ENCODE results near the gene CDH15. TPM values are rescaled to one million over a fixed set of nuclear protein-coding genes. Genes with fewer than 3 reads are reported as not detected.

The CDH15 gene
- total RNA-seq, 1 experiment from 2014 or later = 3.8 TPM

DNA sequence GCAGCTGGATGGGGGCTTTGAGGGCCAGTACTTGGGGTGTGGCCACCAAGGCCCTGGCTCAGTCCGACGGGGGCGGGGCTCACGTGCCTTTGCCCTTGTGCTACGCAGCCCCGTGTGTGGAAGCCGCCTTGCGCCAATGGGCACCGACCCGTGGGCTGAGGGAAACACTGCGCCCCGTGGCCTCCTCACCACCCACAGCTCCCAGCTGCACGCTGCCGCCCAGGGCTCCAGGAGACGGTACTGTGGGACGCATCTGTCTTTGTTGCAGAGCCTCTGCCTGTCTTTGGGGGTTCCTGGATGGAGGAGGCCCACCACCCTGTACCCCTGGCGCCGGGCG lies 7.6 kb downstream of the CDH15 start:
- no peaks in the 10 kb centered on the region for H4K20me1 ChIP-seq (ENCODE audit: insufficient read depth)
- peaks cover 5 to 12% of the 10 kb centered on the region in 2 experiments; a peak in 3 of 4 replicates for H3K4me1 ChIP-seq (ENCODE audit: control insufficient read depth in 1 of 2, insufficient read depth in 2 of 2, low read length in 2 of 2)
- H3K4me3 ChIP-seq (replicated peaks in 1 of 2; ENCODE audit: low read depth in 1 of 2, low read length in 2 of 2) = no peak overlapping the region
- no peak overlapping the region for H3K27ac ChIP-seq (ENCODE audit: low read depth, low read length)
- H3K9me2 ChIP-seq (ENCODE audit: insufficient read depth) = no peaks in the 10 kb centered on the region
- no peaks in the 10 kb centered on the region for H3K9me3 ChIP-seq (ENCODE audit: control insufficient read depth in 1 of 2, insufficient read depth in 1 of 2, low read depth in 1 of 2, low read length in 2 of 2)
- H3K27me3 ChIP-seq (ENCODE audit: insufficient read depth, low read length) = no peaks in the 10 kb centered on the region
- H3K36me3 ChIP-seq (ENCODE audit: control insufficient read depth in 1 of 2, insufficient read depth in 2 of 2, low read length in 2 of 2) = no peaks in the 10 kb centered on the region
- RAD21 ChIA-PET (ENCODE audit: low non-redundant PET in 1 of 2, low total read pairs in 2 of 2, uncharacterized antibody in 2 of 2, unreplicated experiment in 2 of 2) = no interaction called here
- no peaks in the 10 kb centered on the region for H3K79me2 ChIP-seq (ENCODE audit: insufficient read depth, low read length)
- CTCF ChIA-PET = no interaction called here
- intact Hi-C loops (cut with micrococcal nuclease) = no loop called here
- ATAC-seq = no peak
- no peak for DNase-seq (ENCODE audit: low read depth, low spot score)
- no peak overlapping the region for H3K4me2 ChIP-seq (ENCODE audit: low read length)
- BruUV-seq (replicated peaks) = no TSS peak
- no peak overlapping the region for H2AFZ ChIP-seq (ENCODE audit: low read depth, low read length, poor library complexity, severe bottlenecking)
- POLR2A ChIA-PET = interaction anchor here (1.0 kb wide), 1 partner anchor 14 kb away, joined by 4 read pairs; no protein-coding TSS in a partner anchor
- no peak overlapping the region for H3K9ac ChIP-seq (ENCODE audit: low read length)
- no peak for TF ChIP-seq ELF1 (IDR thresholded peaks at IDR 0.05; ENCODE audit: borderline replicate concordance, low read depth)
- TF ChIP-seq YY1 (IDR thresholded peaks at IDR 0.05; ENCODE audit: extremely low read depth, insufficient replicate concordance, low read depth, low read length) = no peak
- TF ChIP-seq EZH2 (IDR thresholded peaks at IDR 0.05) = no peak
- no peak for TF ChIP-seq EZH2phosphoT487 (IDR thresholded peaks at IDR 0.05; ENCODE audit: borderline replicate concordance)

DNA sequence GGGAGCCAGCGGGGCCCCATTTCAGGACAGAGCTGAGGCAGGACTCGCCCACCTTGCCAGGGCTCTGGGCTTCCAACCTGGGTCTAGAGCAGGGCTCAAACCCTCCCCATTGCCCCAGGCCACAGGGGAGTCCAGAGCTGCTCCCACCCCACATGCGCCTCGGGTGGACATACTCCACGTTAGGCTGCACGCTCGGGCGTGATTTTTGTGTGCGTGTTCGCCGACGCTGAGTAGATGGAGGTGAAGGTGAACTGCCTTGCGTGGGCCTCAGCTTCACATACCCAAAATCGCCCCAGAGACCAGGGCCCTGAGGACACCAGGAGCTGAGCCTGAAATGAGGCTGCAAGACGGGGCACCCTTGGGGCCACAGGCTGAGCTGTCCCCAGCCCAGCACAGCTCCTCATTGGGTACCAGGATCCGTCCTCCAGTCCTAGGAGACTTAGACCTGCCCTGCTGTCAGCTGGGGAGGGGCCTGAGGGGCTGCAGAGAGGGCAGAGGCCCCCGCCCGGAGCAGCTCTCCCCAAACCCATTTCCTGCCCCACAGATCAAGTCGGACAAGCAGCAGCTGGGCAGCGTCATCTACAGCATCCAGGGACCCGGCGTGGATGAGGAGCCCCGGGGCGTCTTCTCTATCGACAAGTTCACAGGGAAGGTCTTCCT lies 8.2 kb downstream of the CDH15 start:
- Histone ChIP-seq H4K20me1 (ENCODE audit: insufficient read depth) (no peaks in the 10 kb centered on the region), H3K4me3 (replicated peaks in 1 of 2; ENCODE audit: low read depth in 1 of 2, low read length in 2 of 2) (no peak overlapping the region), H3K27ac (ENCODE audit: low read depth, low read length) (no peak overlapping the region), H3K9me2 (ENCODE audit: insufficient read depth) (no peaks in the 10 kb centered on the region), H3K79me2 (ENCODE audit: insufficient read depth, low read length) (no peaks in the 10 kb centered on the region), H3K27me3 (ENCODE audit: insufficient read depth, low read length) (no peaks in the 10 kb centered on the region), H3K36me3 (ENCODE audit: control insufficient read depth in 1 of 2, insufficient read depth in 2 of 2, low read length in 2 of 2) (no peaks in the 10 kb centered on the region), H3K9me3 (ENCODE audit: control insufficient read depth in 1 of 2, insufficient read depth in 1 of 2, low read depth in 1 of 2, low read length in 2 of 2) (no peaks in the 10 kb centered on the region), H3K4me2 (ENCODE audit: low read length) (no peak overlapping the region), H3K9ac (ENCODE audit: low read length) (no peak overlapping the region), H2AFZ (ENCODE audit: low read depth, low read length, poor library complexity, severe bottlenecking) (no peak overlapping the region), H3K4me1 (ENCODE audit: control insufficient read depth in 1 of 2, insufficient read depth in 2 of 2, low read length in 2 of 2) (peaks cover 5 to 12% of the 10 kb centered on the region in 2 experiments; a peak in 3 of 4 replicates)
- CTCF ChIA-PET = interaction anchor here (1.8 kb wide), 1 partner anchor 13 kb away, joined by 4 read pairs; no protein-coding TSS in a partner anchor
- intact Hi-C loops (cut with micrococcal nuclease) = no loop called here
- no peak for DNase-seq (ENCODE audit: low read depth, low spot score)
- ATAC-seq = no peak
- BruUV-seq (replicated peaks) = no TSS peak
- RAD21 ChIA-PET (ENCODE audit: low non-redundant PET in 1 of 2, low total read pairs in 2 of 2, uncharacterized antibody in 2 of 2, unreplicated experiment in 2 of 2) = no interaction called here
- POLR2A ChIA-PET = interaction anchor here (1.0 kb wide), 1 partner anchor 13 kb away, joined by 4 read pairs; no protein-coding TSS in a partner anchor
- TF ChIP-seq POLR2A (IDR thresholded peaks at IDR 0.05; ENCODE audit: borderline replicate concordance, extremely low read depth, insufficient read depth, insufficient read length) (no peak), SRF (IDR thresholded peaks at IDR 0.05; ENCODE audit: low read depth) (no peak), SP1 (IDR thresholded peaks at IDR 0.05; ENCODE audit: low read depth) (no peak), ZNF274 (IDR thresholded peaks at IDR 0.05; ENCODE audit: low read depth, low read length) (no peak), EZH2 (IDR thresholded peaks at IDR 0.05) (no peak), POLR2AphosphoS5 (IDR thresholded peaks at IDR 0.05; ENCODE audit: low read depth, low read length) (no peak), TCF7L2 (IDR thresholded peaks at IDR 0.05; ENCODE audit: borderline replicate concordance, extremely low read depth, insufficient read depth, insufficient read length) (no peak), SIN3A (IDR thresholded peaks at IDR 0.05; ENCODE audit: low read depth) (no peak), RAD21 (IDR thresholded peaks at IDR 0.05; ENCODE audit: low read depth) (no peak), ZFX (IDR thresholded peaks at IDR 0.05) (no peak), CEBPB (IDR thresholded peaks at IDR 0.05; ENCODE audit: low read depth) (no peak)
- TF ChIP-seq, protein P1, sequence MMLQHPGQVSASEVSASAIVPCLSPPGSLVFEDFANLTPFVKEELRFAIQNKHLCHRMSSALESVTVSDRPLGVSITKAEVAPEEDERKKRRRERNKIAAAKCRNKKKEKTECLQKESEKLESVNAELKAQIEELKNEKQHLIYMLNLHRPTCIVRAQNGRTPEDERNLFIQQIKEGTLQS (IDR thresholded peaks at IDR 0.05) = no peak
- TF ChIP-seq, protein P2, sequence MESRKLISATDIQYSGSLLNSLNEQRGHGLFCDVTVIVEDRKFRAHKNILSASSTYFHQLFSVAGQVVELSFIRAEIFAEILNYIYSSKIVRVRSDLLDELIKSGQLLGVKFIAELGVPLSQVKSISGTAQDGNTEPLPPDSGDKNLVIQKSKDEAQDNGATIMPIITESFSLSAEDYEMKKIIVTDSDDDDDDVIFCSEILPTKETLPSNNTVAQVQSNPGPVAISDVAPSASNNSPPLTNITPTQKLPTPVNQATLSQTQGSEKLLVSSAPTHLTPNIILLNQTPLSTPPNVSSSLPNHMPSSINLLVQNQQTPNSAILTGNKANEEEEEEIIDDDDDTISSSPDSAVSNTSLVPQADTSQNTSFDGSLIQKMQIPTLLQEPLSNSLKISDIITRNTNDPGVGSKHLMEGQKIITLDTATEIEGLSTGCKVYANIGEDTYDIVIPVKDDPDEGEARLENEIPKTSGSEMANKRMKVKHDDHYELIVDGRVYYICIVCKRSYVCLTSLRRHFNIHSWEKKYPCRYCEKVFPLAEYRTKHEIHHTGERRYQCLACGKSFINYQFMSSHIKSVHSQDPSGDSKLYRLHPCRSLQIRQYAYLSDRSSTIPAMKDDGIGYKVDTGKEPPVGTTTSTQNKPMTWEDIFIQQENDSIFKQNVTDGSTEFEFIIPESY (IDR thresholded peaks at IDR 0.05; ENCODE audit: extremely low read depth, insufficient replicate concordance, low read length) = no peak

All from HCT116 (cell line).